Stimulated activated naive CD4-positive, alpha-beta T cell (primary cell): ENCODE measurements around the gene AR.
"Not testable (repeated sequence)": the region's sequence is repeated elsewhere in the genome, so short reads cannot be mapped to it uniquely, and the experiment has no call there.

Experiments used
- DNase-seq, 6 experiments: peaks; one replicate each; lab custom pipeline; 2025; lab: John Stamatoyannopoulos, UW

AR gene

DNA sequence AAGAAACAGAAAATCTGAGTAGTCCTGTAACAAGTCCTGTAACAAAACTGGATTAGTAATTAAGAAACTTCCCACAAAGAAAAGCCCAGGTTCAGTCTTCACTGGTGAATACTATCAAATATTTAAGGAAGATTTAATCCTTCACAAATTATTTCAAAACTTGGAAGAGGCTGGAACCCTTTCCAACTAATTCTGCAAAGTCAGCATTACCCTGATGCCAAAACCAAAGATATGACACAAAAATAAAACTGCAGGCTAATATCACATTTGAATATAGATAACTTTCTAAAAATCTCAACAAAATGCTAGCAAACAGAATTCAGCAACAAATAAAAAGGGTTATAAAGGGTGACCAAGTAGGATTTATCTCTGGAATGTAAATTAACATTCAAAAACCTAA, 80.5 kb downstream of the AR start:
- no peak for DNase-seq

DNA sequence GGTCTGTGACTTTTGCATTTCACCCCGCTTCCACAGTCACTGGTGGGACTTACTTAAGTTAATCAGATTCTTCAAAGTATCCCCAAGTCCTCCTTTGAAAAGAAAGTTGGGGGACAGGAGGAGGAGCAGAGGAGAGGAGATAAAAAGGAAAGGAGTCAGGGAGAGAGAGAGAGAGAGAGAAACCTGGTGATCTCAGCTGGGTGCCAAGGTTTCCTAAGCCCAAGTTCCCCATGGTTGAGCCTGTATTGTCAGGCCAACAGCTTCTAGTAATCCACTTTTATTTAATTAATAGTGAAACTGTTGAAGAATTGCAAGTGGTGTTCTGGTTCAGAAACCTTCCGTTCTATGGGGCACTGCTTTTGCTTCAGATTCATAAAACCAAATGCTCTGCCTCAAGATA, 91.6 kb downstream of the AR start:
- DNase-seq = no peak

DNA sequence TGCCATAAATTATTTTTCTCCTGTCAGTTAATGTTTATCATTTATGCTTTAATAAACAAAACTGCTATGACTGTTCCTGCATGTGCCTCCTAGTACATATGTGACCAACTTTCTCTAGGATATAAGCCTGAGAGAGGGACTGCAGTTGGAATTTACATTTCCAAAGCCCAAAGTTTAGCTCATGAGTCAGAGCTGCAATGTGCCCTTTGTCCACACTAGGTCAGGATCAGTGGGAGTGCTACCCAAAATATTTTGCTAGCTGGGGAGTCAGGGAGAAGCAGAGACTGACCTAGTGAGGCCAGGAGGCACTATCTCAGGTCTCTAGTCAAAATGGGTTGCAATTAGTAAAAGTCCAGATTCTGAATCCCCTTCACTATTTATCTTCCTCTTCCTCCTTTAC, 92.7 kb downstream of the AR start:
- no peak for DNase-seq

DNA sequence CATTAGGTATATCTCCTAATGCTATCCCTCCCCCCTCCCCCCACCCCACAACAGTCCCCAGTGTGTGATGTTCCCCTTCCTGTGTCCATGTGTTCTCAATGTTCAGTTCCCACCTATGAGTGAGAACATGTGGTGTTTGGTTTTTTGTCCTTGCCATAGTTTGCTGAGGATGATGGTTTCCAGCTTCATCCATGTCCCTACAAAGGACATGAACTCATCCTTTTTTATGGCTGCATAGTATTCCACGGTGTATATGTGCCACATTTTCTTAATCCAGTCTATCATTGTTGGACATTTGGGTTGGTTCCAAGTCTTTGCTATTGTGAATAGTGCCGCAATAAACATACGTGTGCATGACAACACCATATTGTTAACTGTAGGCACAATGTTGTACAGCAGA, 93.5 kb downstream of the AR start:
- DNase-seq = not testable (repeated sequence)

DNA sequence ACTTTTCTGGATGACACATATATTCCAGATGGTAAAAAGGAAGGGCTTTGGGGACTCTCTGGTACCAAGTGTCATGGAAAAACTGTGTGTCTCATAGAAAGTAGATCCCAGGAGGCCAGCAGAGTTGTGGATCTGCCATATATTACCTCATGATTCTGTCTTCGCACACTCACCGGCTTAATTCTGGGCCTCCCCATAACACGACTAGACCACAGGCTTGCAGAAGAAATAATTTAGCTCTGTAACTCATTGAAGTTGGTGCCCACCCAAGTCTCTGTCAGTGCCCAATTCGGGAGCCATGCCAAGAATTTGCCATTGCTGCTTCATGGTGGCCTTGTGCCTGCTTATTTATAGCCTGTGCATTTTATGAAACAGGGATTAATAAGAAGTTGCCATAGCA, 104.5 kb downstream of the AR start:
- no peak for DNase-seq

DNA sequence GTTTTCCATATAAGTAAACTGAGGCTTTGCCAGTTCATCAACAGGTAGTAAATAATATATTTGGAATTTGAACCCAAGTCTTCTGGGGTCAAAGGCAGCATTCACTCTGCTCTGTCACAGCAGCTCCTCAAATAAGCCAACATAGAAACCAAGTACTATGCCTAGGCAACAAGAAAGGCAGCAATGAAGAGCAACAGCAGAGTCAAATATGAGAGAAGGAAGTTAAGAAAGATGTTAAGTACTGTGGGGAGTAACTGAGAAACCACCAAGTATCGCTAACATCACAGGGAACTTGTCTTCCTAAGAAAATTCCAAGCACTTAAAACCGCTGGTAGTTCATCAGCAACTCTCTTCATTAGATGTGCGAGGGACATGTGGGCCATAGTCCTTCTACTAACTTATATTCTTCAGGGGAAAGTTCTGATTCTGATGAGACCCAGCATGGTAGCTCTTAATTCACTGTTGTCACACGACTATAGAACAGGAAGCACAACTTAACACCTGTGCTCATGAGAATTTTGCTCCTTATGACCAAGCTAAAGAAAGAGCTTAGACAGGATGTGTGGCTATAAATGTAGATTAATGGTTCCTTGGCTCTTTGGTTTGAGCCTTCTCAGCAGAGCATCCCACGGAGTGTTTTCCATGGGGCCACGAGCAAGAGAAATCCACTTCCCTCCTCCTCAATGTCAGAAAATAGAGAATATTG, 107.8 kb downstream of the AR start:
- DNase-seq = no peak

DNA sequence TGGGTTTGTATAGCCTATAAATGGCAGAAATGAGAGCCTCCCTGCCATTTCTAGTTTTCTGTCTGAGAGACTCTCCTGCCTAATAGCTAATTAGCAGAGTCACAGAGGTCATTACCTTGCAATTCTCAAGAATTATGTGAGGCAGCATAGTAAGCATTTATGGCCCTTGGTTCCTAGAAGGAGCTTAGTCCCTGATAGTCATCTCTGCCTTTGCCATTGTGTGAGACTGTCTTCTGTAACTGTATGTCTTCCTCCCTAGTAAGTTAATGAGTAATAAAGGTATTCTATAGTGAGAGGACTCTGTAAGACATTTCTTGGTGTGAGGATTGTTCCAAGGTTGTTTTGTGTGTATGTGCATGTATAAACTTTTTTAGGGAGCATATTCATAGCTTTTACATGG, 108.7 kb downstream of the AR start:
- no peak for DNase-seq

DNA sequence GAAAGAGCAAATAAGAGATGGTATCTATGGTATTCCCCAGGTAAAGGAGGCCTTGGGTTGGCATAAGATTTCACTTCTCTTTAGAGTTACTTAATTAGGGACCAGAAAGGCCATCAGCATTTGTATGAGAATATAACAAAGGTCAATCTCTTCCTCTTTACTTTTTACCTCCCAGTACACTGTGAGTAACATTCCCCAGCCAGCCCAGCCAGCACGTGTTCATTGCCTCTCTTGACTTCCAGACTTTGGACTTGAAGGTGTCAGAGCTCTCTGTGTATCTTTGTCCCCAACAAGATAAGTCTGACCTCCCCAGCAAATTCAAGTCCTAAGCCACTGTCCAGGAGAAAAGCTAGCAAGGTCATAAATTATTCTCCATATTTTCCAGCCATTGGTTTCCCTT, 110.5 kb downstream of the AR start:
- DNase-seq = no peak

DNA sequence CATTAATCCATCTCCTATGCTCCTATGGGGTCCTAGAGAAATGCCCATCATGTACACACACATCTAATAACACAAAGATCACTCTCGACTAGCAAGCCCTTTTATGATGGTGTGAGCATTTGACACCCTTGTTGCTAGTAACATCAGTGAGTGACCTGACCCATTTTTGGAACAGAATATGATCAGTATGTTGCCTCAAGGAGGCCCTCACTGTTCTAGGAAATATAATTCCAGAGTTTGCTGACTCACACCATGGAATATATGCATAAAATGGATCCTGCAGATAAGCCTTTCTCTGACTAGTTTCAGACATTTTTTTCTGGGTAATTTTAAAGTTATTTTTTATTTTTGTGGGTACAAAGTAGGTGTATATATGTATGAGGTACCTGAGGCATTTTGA, 121.8 kb downstream of the AR start:
- DNase-seq = no peak

DNA sequence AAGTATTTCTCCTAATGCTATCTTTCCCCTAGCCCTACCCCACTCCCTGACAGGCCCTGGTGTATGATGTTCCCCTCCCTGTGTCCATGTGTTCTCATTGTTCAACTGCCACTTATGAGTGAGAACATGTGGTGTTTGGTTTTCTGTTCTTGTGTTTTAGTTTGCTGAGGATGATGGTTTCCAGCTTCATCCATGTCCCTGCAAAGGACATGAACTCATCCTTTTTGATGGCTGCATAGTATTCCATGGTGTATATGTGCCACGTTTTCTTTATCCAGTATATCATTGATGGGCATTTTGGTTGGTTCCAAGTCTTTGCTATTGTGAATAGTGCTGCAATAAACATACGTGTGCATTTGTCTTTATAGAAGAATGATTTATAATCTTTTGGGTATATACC, 126.9 kb downstream of the AR start:
- DNase-seq = not testable (repeated sequence)

DNA sequence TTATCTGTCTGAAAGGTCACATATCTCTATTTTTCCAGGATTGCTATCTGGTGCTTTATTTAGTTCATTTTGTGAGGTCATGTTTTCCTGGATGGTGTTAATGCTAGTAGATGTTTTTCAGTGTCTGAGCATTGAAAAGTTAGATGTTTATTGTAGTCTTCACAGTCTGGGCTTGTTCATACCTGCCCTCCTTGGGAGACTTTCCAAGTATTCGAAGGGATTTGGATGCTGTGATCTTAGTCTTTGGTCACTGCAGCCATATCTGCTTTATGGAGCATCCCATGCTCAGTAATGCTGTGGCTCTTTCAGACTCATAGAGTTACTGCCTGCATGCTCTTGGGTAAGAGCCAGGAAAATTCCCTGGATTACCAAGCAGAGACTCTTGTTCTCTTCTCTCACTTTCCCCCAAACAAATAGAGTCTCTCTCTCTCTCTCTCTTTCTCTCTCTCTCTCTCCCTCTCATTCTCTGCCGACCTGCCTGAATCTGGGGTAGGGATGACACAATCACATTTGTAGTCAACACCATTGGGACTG, 130.0 kb downstream of the AR start:
- no peak for DNase-seq

DNA sequence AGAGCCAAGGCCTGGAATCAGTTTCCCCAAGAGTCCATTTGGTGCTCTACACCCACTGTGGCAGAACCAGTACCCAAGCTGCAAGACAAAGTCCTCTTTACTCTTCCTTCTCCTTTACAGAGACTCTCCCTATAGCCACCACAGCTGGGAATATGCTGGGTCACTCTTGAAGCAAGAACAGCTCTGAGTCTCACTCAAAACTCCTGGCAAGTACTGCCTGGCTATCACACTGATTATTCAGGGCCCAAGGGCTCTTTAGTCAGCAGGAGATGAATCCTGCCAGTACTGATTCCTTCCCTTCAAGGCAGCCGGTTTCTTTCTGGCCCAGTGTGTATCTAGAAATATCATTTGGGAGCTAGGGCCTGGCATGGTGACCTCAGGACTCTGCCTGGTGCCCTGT, 130.9 kb downstream of the AR start:
- no peak for DNase-seq

DNA sequence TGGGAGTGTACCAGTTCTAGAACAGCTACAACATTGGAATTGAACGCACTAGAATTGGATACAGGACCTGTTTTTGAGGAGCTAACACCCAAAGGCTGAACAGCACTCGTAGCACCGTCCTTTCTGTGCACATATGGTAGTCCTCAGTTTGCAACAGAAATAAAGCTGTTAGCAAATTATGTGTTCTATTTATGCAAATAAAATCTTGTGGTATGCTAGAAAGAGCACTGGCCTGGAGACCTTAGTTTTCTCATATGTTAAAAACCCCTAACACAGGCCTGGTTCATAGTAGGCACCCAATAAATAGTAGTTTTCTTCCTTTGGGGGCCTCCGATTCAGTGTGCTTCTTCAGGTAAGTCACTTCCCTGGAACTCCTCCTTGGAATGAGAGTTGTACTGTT, 140.3 kb downstream of the AR start:
- no peak for DNase-seq

DNA sequence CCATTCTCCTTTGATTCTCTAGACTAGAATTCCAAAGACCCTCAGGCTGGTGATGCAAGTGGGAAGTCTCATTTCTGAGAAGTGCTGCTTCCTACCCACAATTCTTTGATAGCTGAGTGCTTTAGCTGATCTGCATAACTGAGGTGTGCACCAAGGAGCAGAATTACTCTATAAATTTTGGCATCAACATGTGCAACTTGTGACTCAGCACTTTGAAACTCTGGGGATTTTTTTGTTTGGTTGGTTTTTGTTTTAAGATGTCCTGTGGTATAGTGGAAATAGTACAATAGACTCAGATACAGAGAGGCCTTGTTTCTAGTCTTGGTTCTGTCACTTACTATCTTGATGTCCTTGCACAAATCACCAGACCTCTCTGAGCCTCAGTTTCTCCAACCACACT, 148.4 kb downstream of the AR start:
- no peak for DNase-seq

DNA sequence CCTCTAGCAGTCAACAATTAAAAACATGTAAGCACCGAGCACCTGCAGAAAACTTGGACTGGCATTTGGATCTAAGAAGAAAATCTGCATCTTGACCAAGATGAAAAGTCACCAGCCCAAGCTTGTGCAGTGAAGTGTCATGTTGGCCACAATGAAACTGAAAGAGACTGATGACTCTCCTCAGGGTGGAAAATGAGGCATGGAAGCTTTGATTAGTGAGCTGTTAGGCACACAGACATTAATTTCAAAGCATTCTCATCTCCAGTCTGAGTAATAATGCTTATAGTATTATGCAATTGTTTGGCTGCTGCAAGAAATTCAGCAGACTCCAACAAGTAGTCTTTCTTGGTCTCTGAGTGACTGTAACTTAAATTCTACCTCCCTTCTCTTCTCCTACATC, 150.1 kb downstream of the AR start:
- no peak for DNase-seq

DNA sequence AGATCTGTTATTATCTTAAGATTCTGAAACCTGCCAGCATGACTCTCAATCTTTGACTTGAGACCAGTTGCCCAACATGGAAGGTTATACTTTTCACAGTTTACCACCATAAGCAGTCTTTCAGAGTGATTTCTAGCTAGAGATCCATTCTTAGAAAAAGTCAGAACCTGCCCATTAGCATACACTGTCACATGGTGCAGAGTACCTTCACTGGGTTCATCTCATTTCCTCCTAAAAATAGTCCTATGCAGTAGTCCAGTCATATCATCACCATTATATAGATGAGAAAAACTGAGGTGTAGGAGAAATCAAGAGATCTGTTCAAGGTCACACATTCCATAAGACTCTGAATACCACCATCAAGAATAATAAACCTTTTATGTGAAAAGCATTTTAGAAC, 153.6 kb downstream of the AR start:
- DNase-seq = no peak

DNA sequence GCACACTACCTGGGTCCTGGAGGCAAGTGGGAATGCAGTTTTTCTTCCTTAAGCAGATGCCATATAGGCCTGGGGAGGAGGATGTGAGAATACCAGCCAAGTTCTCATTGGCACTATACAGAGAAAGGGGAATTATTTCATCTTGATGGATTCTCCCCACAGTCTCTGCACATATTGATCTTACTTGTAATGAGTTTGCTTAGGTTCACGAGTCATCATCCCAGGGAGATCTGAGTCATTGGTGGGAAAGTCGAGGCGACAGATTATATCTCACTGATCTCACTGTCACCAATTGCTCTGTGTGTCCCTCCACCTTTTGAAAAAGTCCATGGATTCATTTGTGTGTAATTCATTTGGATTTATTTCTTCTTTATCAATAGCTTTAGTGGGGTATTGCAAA, 156.8 kb downstream of the AR start:
- DNase-seq = no peak

DNA sequence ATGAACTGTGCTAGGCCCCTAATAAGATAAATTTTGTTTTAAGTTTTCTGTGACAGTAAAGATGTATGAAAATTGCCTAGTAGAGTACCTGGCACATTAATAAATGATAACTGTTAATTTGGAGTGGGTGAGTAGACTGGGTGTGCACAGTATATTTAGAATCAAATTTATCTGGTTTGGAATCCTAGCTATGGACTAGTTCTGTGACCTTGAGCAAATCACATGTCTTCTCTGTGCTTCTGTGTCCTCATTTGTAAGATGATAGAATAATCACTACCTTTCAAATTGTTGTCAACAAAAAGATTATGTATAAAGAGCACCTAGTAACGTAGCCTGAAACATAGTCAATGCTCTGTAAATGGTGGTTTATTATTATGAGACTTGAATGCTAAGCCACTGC, 170.2 kb downstream of the AR start:
- no peak for DNase-seq

DNA sequence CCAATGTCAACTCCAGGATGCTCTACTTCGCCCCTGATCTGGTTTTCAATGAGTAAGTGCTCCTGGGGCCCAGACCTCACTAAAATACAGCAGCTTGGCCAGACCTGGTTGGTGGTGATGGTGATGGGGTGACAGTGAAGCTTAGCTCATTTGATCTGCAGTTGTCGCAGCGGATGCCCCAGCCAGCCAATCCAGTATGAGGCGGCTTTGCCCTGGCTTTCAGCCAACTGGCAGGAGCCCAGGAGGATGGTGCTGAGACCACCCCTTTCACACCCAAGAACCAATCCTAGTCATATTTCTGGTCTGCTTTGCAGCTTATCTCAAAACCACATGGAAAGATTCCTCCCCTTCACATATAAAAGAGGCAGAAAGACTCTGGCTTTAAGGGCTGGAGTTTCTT, 173.8 kb downstream of the AR start:
- DNase-seq = no peak

DNA sequence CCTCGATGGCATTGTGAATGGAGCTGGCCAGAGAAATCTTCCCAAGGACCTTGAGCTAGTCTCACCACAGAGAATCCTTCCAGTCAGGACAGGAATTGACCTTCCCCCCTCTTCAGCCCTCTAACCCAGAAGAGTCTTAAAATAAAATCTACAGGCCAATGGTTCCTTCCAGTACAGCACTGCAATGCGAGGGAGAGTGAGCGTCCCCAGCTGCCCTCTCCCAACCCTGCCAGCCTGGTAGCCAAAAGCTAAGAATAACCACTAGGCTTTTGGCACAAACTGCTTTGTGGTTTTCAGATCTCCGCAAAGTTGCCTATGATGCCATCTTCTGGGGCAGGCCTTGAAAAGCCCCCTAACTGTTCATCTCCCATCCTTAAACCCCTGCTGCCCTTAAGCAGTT, 175.1 kb downstream of the AR start:
- DNase-seq = no peak

DNA sequence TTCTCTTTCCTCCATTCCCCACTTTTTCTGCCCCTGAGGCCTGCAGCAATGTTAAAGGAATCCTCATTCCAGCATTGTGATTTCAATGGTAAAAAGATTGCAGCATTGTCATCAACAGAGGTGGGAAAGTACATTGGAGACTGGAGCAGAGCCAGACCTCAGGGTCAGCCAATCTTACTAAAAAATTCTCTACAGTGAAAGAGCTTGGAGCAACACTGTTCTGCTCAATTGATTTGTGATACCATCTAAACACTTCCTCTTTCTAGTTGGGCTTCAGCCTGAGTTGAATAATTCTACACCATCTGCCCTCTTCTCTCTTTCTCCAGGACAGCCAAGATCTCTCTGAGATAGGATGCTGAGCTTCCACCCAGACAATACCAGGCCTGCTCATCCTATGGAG, 176.5 kb downstream of the AR start:
- no peak for DNase-seq

DNA sequence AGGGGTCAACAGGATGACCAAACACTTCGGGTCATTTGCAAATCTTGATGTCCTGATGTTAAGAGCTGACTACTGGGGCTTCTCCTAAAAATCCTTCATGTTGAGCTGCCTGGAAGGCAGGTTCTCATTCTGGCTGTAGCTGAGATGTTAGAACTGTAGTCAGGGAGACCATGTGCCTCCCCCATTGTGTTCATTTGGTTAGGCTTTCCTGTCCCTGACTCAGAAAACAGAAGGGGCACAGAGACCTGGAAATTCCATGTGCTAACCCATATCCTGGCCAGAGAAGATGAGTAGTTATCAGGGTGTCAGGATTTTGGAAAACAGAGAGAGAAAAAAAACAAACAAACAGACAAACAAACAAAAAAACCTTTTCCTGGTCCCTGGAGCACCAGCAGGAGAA, 177.5 kb downstream of the AR start:
- DNase-seq = no peak

DNA sequence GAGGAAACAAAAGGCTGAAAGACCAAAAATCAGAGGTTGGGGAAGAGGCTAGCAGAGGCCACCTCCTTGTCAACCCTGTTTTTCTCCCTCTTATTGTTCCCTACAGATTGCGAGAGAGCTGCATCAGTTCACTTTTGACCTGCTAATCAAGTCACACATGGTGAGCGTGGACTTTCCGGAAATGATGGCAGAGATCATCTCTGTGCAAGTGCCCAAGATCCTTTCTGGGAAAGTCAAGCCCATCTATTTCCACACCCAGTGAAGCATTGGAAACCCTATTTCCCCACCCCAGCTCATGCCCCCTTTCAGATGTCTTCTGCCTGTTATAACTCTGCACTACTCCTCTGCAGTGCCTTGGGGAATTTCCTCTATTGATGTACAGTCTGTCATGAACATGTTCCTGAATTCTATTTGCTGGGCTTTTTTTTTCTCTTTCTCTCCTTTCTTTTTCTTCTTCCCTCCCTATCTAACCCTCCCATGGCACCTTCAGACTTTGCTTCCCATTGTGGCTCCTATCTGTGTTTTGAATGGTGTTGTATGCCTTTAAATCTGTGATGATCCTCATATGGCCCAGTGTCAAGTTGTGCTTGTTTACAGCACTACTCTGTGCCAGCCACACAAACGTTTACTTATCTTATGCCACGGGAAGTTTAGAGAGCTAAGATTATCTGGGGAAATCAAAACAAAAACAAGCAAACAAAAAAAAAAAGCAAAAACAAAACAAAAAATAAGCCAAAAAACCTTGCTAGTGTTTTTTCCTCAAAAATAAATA, 179.9 kb downstream of the AR start:
- DNase-seq = no peak
